K562 (cell line): Measurements from ENCODE around the gene NRG2. TPM values are rescaled to one million over a fixed set of nuclear protein-coding genes. Genes with fewer than 3 reads are reported as not detected.

Source experiments
- ATAC-seq: fragments of 200-7000 bp; cut with Tn5 transposase; 3 replicates; pipeline ENCODE4 v1.9.1; 2020; ENCODE audit warnings: moderate library complexity
- BruUV-seq: library from RNA; stranded (reverse); fragments of 400-500 nt; replicated peaks from 2 replicates; lab custom pipeline; 2021; lab: Mats Ljungman, UMichigan
- CTCF ChIA-PET: fragments of 300-600 bp; formaldehyde crosslinking; extraction: SDS; loops from one replicate; lab custom pipeline; 2021; ENCODE audit warnings: low intra/inter-chr PET ratio; lab: Yijun Ruan, JAX
- POLR2A ChIA-PET: fragments of 300-600, 350-650 bp; sonication (Branson Sonifier 250); formaldehyde crosslinking; extraction: SDS; loops from one replicate; lab custom pipeline; 2021; ENCODE audit warnings: antibody characterized with exemption, inconsistent platforms; lab: Yijun Ruan, JAX
- DNase-seq, 4 experiments: peaks; one replicate each; pipeline versions ENCODE4 v3.0.0 to v3.0.0-alpha.2; 2011 to 2018; ENCODE audit warnings: low spot score in 3 of 4, mixed read lengths in 3 of 4; ENCODE audit errors: extremely low read depth in 1 of 4
- FAIRE-seq: peaks from 2 replicates; lab custom pipeline; 2011; peaks lifted over from hg19 to GRCh38; lab: Jason Lieb, UNC
- H2AFZ ChIP-seq: 2 replicates; pipeline ENCODE4 v1.6.0; 2011; ENCODE audit warnings: low read depth, low read length, control low read depth, inconsistent platforms
- H3K27ac ChIP-seq: fragments of 200-600 bp; 3 replicates; pipeline ENCODE4 v1.8.0; 2011; ENCODE audit warnings: low read depth, mild to moderate bottlenecking, control low read depth, inconsistent platforms, low read length, moderate library complexity, mixed read lengths; ENCODE audit errors: extremely low read depth
- H3K27me3 ChIP-seq, 2 experiments: fragments of 300-600 bp in 1 of 2; 2 replicates in 1 of 2; 3 replicates in 1 of 2; pipeline versions ENCODE4 v1.6.0 to v1.8.0; 2011; ENCODE audit warnings: inconsistent platforms in 2 of 2, low read length in 2 of 2, mild to moderate bottlenecking in 1 of 2, mixed read lengths in 1 of 2, moderate library complexity in 1 of 2; ENCODE audit not compliant: control insufficient read depth in 2 of 2, insufficient read depth in 2 of 2
- H3K36me3 ChIP-seq: fragments of 300-600 bp; 3 replicates; pipeline ENCODE4 v1.8.0; 2011; ENCODE audit warnings: mild to moderate bottlenecking, low read length, inconsistent platforms; ENCODE audit not compliant: control insufficient read depth, insufficient read depth
- H3K4me1 ChIP-seq, 2 experiments: fragments of 200-600 bp in 1 of 2; replicated peaks in 1 of 2; 2 replicates in 1 of 2; 3 replicates in 1 of 2; pipeline versions ENCODE4 v1.5.1 to v1.8.0; 2011; ENCODE audit warnings: inconsistent platforms in 2 of 2, low read length in 2 of 2, mild to moderate bottlenecking in 1 of 2, mixed read lengths in 1 of 2, moderate library complexity in 1 of 2; ENCODE audit not compliant: control insufficient read depth in 2 of 2, insufficient read depth in 2 of 2
- H3K4me2 ChIP-seq: 2 replicates; pipeline ENCODE4 v1.6.1; 2011; ENCODE audit warnings: low read length, control low read depth, inconsistent platforms, mixed read lengths; ENCODE audit not compliant: insufficient read depth
- H3K4me3 ChIP-seq: fragments of 200-600 bp; sonication (generic), shearing (Covaris generic); 2 replicates; pipeline ENCODE4 v1.5.1; 2016; ENCODE audit warnings: control low read depth, inconsistent platforms
- H3K79me2 ChIP-seq: fragments of 200-600 bp; 3 replicates; pipeline ENCODE4 v1.8.0; 2011; ENCODE audit warnings: low read length, inconsistent platforms; ENCODE audit not compliant: control insufficient read depth, insufficient read depth
- H3K9ac ChIP-seq, 2 experiments: 2 replicates each; pipeline versions ENCODE4 v1.6.0 to v1.6.1; 2011; ENCODE audit warnings: low read depth in 2 of 2, low read length in 2 of 2, control low read depth in 1 of 2, inconsistent platforms in 1 of 2, mild to moderate bottlenecking in 1 of 2, mixed read lengths in 1 of 2; ENCODE audit not compliant: insufficient read depth in 1 of 2
- H3K9me1 ChIP-seq: one replicate; pipeline ENCODE4 v1.6.0; 2011; ENCODE audit warnings: inconsistent platforms, mild to moderate bottlenecking, low read length, moderate library complexity; ENCODE audit not compliant: control insufficient read depth, insufficient read depth
- H3K9me3 ChIP-seq: replicated peaks from 2 replicates; pipeline ENCODE4 v1.5.1; 2011; ENCODE audit warnings: low read depth, low read length, inconsistent platforms; ENCODE audit not compliant: control insufficient read depth, insufficient read depth
- H4K20me1 ChIP-seq: replicated peaks from 2 replicates; pipeline ENCODE4 v1.6.1; 2011; ENCODE audit warnings: low read length, inconsistent platforms, mixed read lengths; ENCODE audit not compliant: control insufficient read depth, insufficient read depth
- ASH1L ChIP-seq: fragments of 450-650 bp; IDR thresholded peaks from 2 replicates; pipeline ENCODE4 v1.6.1; 2018; ENCODE audit warnings: borderline replicate concordance, mild to moderate bottlenecking, low read depth; ENCODE audit not compliant: partially characterized antibody
- CREB3L1 ChIP-seq: fragments of 450-650 bp; IDR thresholded peaks from 2 replicates; pipeline ENCODE4 v1.6.1; 2014; ENCODE audit warnings: low read depth, mild to moderate bottlenecking, moderate library complexity, borderline replicate concordance
- GABPB2 ChIP-seq: fragments of 250-450 bp; sonication (Bioruptor Pico); conservative IDR thresholded peaks from 2 replicates; pipeline ENCODE4 v1.5.1; 2021; ENCODE audit warnings: mild to moderate bottlenecking
- GATAD2A ChIP-seq: fragments of 450-650 bp; IDR thresholded peaks from 2 replicates; pipeline ENCODE4 v1.6.1; 2017
- REST ChIP-seq, 2 experiments: fragments of 450-650 bp; formaldehyde crosslinking in 1 of 2; IDR thresholded peaks; 2 replicates each; pipeline versions ENCODE4 v1.4.0 to v1.6.1; 2014 to 2020; ENCODE audit warnings: mild to moderate bottlenecking in 2 of 2, borderline replicate concordance in 1 of 2, low read depth in 1 of 2
- ZBTB12 ChIP-seq: fragments of 250-450 bp; sonication (Bioruptor Pico); IDR thresholded peaks from 2 replicates; pipeline ENCODE4 v1.4.0; 2020
- ZNF143 ChIP-seq: sonication (generic); formaldehyde crosslinking; IDR thresholded peaks from 2 replicates; pipeline ENCODE4 v1.9.0; 2022; ENCODE audit warnings: mild to moderate bottlenecking, missing genetic modification reagents
- WGBS: fragments of 100-300 bp; shearing (Covaris generic); methylation state at CpG from one replicate; pipeline ENCODE4 v1.1.6; 2016; ENCODE audit warnings: low coverage, mixed read lengths; ENCODE audit not compliant: insufficient coverage; ENCODE audit errors: missing lambda C conversion rate; 5-methylcytosine and 5-hydroxymethylcytosine counted together
- in situ Hi-C: fragments of 300-500 bp; cut with MboI; formaldehyde crosslinking; loops from 4 replicates; pipeline ENCODE4 v1.15.0; 2018; ENCODE audit warnings: inconsistent platforms, mixed read lengths
- intact Hi-C: fragments of 100-400 bp; cut with micrococcal nuclease; formaldehyde crosslinking; loops from 2 replicates; pipeline ENCODE4 v1.14.2; 2022
- polyA plus RNA-seq, 8 experiments: library from polyadenylated mRNA; depleted of rRNA in 4 of 8; stranded (reverse) in 5 of 8; unstranded in 3 of 8; fragments of >200 nt; fragmentation: Nextera tagmentation in 2 of 8; fragmentation: Illumina TruSeq in 1 of 8; extraction: Ambion mirVana in 2 of 8; extraction: Trizol in 1 of 8; gene quantifications; 2 replicates each; pipeline versions ENCODE4 v1.2.1 to v1.2.3, GENCODE V29; 2011 to 2014; ENCODE audit warnings: inconsistent platforms in 1 of 8, missing spikeins in 1 of 8
- total RNA-seq, 7 experiments: library from RNA; depleted of rRNA in 6 of 7; stranded (reverse); fragments of >200 nt in 6 of 7; fragmentation: Illumina TruSeq in 2 of 7; extraction: Trizol in 2 of 7; gene quantifications; 2 replicates each; pipeline versions ENCODE4 v1.2.1 to v1.2.3, GENCODE V29; 2011 to 2021; ENCODE audit warnings: low replicate concordance in 1 of 7

The NRG2 gene
- total and polyA plus RNA-seq, 9 of the 15 experiments (the other 6 are each of a cell fraction or from before 2014, with no cell fraction given) = not detected

- Histone ChIP-seq H3K27me3 (peaks cover 35 to 79% of the 10 kb centered on the region in 2 experiments), H3K4me3 (no peak overlapping the region), H3K9me1 (no peaks in the 10 kb centered on the region), H3K4me1 (no peaks in the 10 kb centered on the region), H3K79me2 (no peaks in the 10 kb centered on the region), H3K36me3 (no peaks in the 10 kb centered on the region), H2AFZ (no peak overlapping the region), H3K27ac (no peak overlapping the region), H3K9me3 (no peaks in the 10 kb centered on the region), H4K20me1 (peaks cover 5% of the 10 kb centered on the region), H3K9ac (no peak overlapping the region), H3K4me2 (no peak overlapping the region)
- TF ChIP-seq CREB3L1 = no peak
- TF ChIP-seq GATAD2A = no peak
- TF ChIP-seq ZNF143 (CRISPR knock-in tag) = no peak
- no peak for TF ChIP-seq GABPB2 (CRISPR knock-in tag)
- no peak for TF ChIP-seq ASH1L
- TF ChIP-seq REST (IDR thresholded peaks at IDR 0.05; ENCODE audit: borderline replicate concordance) = no peak
- no peak for TF ChIP-seq REST (CRISPR knock-in tag; IDR thresholded peaks at IDR 0.05; ENCODE audit: low read depth)
- TF ChIP-seq ZBTB12 (CRISPR knock-in tag) = no peak
- no TSS peak for BruUV-seq
- no peak for FAIRE-seq
- no peak for DNase-seq
- no peak for ATAC-seq
- WGBS = 0% methylated on average over 6 of the region's 6 CpGs
- in situ Hi-C loops = no loop called here
- ChIA-PET CTCF (no interaction called here), POLR2A (interaction anchor here (0.6 kb wide), 1 partner anchor 557 kb away, joined by 3 read pairs; the partner anchor contains the start of gene PAIP2)
- intact Hi-C loops = no loop called here
Measured at GRCh38 chr5:139897982-139898381, 145.1 kb downstream of the NRG2 start.
